Left lung (tissue), 10 donors: ENCODE data around the gene POLR2C. TPM values are rescaled to one million over a fixed set of nuclear protein-coding genes. Genes with fewer than 3 reads are reported as not detected.

ENCODE experiments used
- ATAC-seq: fragments of 200-7000 bp; cut with Tn5 transposase; one replicate; pipeline ENCODE4 v1.9.1; 2020; ENCODE audit warnings: moderate library complexity
- DNase-seq, 4 donors: peaks; one replicate each; pipeline ENCODE4 v3.0.0-alpha.2; 2013 to 2020
- H3K27ac ChIP-seq, 2 donors: fragments of 200-600 bp; sonication (generic) in 1 of 2; one replicate each; pipeline versions ENCODE4 v1.5.0 to v1.8.0; 2020 to 2021
- H3K27me3 ChIP-seq, 2 donors: fragments of 200-600 bp; sonication (generic) in 1 of 2; one replicate each; pipeline versions ENCODE4 v1.5.0 to v1.8.0; 2020 to 2021
- H3K36me3 ChIP-seq, 2 donors: fragments of 200-600 bp; sonication (generic) in 1 of 2; one replicate each; pipeline versions ENCODE4 v1.5.0 to v1.8.0; 2020 to 2021
- H3K4me1 ChIP-seq, 2 donors: fragments of 200-600 bp; one replicate each; pipeline ENCODE4 v1.8.0; 2021
- H3K4me3 ChIP-seq, 2 donors: fragments of 200-600 bp; sonication (generic) in 1 of 2; one replicate each; pipeline versions ENCODE4 v1.5.0 to v1.8.0; 2020 to 2021; ENCODE audit warnings: mild to moderate bottlenecking in 1 of 2
- H3K9me3 ChIP-seq, 2 donors: fragments of 200-600 bp; sonication (generic) in 1 of 2; one replicate each; pipeline versions ENCODE4 v1.5.0 to v1.8.0; 2020 to 2021
- intact Hi-C, 2 donors: fragments of 100-400 bp; cut with DNase I; formaldehyde crosslinking; loops; one replicate each; pipeline versions ENCODE4 v1.11.2 to v1.14.2; 2022
- polyA plus RNA-seq, 6 donors: library from polyadenylated mRNA; unstranded; fragments of 120-200 nt; gene quantifications; one replicate each; pipeline ENCODE4 v1.2.1, GENCODE V29; 2013; ENCODE audit not compliant: insufficient read length in 6 of 6
- total RNA-seq, 2 donors: library from RNA; stranded (reverse); fragmentation: NEBNext Ultra II Directional; extraction: Animal tissue kit (Norgen Biotek cat#: 25700); gene quantifications; one replicate each; pipeline ENCODE4 v1.2.1, GENCODE V29; 2021
- TF ChIP-seq, protein P1 (sequence below), 2 donors: fragments of 200-600 bp; sonication (generic) in 1 of 2; IDR thresholded peaks; one replicate each; pipeline versions ENCODE4 v1.5.0 to v1.8.0; 2021; ENCODE audit warnings: antibody characterized with exemption in 2 of 2
- donor health status: DM: no; HTN: yes; CAD: no.
- donor health status: DM: no; HTN: no; CAD: no.

The POLR2C gene
- total and polyA plus RNA-seq, 8 donors = 71.0 to 85.9 (median 81.9) TPM

DNA sequence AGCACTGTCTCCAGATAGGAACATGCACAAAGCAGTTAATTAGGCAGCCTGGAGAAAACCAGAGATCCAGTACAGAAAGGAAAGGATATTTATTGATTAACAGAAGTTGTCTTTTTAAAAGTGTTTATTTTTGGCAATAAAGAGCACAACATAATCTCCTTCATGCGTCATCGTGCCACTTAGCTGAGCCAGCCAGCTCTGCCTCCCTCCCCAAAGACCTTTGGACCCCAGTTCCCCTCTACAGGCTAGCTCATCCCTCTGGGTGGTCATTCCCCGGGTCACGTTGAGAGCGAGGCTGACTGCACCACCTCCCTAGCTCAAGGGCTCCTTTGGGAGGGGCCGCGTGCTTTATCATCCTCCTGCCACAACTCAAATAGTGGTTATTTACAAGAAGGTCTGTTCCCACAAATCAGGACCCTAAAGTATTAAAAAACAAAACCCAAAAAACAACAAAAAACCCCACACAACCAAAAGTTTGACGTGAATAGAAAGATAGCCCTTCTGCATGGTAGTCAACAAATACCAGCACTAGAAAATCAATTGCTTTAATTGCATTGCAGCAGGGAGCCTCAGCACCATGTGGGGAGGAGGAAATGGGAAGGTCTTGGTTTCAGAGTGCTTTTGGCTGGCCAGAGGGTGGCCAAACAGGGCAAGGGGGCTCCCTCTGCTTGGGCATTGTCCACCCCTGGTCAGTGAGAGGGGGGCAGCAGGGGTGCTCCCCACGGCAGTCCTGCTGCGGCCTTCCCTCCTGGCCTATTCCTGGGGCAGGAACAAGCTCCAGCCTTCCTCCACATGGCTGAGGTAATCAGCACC, 9.6 kb downstream of the POLR2C start:
- ATAC-seq (no peak), DNase-seq (no peak)
- Histone ChIP-seq H3K36me3 (peaks cover 0 to 80% of the 10 kb centered on the region in 2 donors), H3K27ac (peak overlapping the region in 1 of 2 donors; percentile 23), H3K4me3 (no peak overlapping the region), H3K9me3 (no peaks in the 10 kb centered on the region), H3K4me1 (peaks cover 19 to 47% of the 10 kb centered on the region in 2 donors), H3K27me3 (no peaks in the 10 kb centered on the region)
- TF ChIP-seq, protein P1, sequence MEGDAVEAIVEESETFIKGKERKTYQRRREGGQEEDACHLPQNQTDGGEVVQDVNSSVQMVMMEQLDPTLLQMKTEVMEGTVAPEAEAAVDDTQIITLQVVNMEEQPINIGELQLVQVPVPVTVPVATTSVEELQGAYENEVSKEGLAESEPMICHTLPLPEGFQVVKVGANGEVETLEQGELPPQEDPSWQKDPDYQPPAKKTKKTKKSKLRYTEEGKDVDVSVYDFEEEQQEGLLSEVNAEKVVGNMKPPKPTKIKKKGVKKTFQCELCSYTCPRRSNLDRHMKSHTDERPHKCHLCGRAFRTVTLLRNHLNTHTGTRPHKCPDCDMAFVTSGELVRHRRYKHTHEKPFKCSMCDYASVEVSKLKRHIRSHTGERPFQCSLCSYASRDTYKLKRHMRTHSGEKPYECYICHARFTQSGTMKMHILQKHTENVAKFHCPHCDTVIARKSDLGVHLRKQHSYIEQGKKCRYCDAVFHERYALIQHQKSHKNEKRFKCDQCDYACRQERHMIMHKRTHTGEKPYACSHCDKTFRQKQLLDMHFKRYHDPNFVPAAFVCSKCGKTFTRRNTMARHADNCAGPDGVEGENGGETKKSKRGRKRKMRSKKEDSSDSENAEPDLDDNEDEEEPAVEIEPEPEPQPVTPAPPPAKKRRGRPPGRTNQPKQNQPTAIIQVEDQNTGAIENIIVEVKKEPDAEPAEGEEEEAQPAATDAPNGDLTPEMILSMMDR (IDR thresholded peaks at IDR 0.05) = no peak
- intact Hi-C loops = no loop called here

DNA sequence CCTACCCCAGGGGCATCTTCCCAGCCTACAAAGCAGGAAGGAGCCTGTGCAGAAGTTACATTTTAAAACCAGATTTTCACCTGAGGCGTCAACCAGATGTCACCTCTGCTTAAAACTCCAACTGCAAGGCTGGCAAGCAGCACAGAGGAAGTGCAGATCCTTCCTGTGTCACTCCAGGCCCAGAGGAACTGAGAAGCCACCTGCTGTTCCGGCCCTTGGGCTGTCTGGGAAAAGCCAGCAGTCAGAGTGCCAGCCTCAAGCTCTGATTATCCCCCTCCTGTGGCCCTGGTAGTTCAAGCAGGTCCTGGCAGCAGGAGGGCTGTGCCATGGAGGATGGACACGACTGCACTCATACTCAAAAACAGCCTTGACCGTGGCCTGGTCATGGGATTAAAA, 10.2 kb downstream of the POLR2C start:
- Histone ChIP-seq H3K27ac (no peak overlapping the region), H3K4me3 (no peak overlapping the region), H3K9me3 (no peaks in the 10 kb centered on the region), H3K36me3 (peaks cover 0 to 74% of the 10 kb centered on the region in 2 donors), H3K27me3 (no peaks in the 10 kb centered on the region), H3K4me1 (peaks cover 25 to 50% of the 10 kb centered on the region in 2 donors)
- DNase-seq (no peak), ATAC-seq (no peak)
- TF ChIP-seq, protein P1 (IDR thresholded peaks at IDR 0.05) = no peak
- intact Hi-C loops = no loop called here

DNA sequence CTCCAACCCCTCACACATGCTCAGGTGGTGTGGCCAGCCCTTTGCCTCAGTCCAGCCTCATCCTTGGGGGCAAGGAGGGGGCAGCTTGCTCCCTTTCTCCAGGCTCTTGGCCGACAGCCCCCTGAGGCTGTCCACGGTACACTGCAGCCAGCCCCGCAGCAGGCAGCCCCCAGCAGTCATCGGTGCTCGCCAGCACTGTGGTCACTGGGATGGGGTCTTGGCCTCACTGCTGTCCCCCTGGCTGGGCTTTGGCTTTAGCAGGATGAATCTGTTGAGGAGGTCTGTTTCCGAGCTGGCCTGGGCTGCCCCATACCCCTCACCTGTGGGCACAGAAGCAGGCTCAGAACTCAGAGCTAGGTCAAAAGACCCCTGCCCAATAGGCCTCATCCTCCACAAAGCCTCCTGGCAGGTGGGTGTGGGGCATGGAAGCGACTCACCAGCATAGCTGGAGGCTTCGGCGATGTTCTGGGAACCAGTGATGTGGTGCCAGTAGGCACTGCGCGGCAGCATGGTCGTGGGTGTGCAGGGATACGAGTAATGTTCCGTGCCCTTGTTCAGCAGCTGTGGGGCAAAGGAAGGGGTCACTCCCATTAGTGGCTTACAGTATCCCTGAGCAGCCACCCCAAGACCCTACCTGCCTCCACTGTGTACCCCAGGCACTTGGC, 10.8 kb downstream of the POLR2C start:
- Histone ChIP-seq H3K4me3 (no peak overlapping the region), H3K9me3 (no peaks in the 10 kb centered on the region), H3K27ac (no peak overlapping the region), H3K4me1 (peaks cover 31 to 56% of the 10 kb centered on the region in 2 donors), H3K27me3 (no peaks in the 10 kb centered on the region), H3K36me3 (peaks cover 0 to 68% of the 10 kb centered on the region in 2 donors)
- no peak for DNase-seq
- intact Hi-C loops = no loop called here
- no peak for ATAC-seq
- TF ChIP-seq, protein P1 (IDR thresholded peaks at IDR 0.05) = no peak

DNA sequence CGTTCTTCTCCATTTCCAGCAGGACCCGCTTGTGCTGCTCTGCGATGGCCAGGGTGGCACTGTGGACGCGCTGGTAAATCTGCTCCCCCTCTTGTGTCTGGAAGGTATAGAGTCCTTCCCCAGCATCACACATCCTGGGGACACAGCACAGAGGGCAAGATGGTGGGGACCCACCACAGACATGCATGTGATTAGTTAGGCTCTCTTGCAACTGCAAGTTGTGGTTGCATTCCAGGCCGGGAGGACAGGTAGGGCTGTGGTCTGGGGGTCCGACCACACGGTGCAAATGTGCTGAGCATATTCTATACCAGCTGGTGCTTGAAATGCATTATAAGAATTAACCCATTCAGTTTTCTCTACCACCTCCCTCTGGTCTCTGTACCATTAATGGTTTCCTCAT, 11.4 kb downstream of the POLR2C start:
- DNase-seq (no peak), ATAC-seq (no peak)
- intact Hi-C loops = no loop called here
- no peaks in the 10 kb centered on the region for H3K9me3 ChIP-seq
- H3K36me3 ChIP-seq = peaks cover 0 to 62% of the 10 kb centered on the region in 2 donors
- TF ChIP-seq, protein P1 (IDR thresholded peaks at IDR 0.05) = no peak
- H3K27me3 ChIP-seq = peaks cover 0 to 1% of the 10 kb centered on the region in 2 donors
- H3K4me1 ChIP-seq = peaks cover 34 to 62% of the 10 kb centered on the region in 2 donors
- H3K4me3 ChIP-seq = no peak overlapping the region
- no peak overlapping the region for H3K27ac ChIP-seq
